ENCODE data around the gene SYCP2. TPM values are rescaled to one million over a fixed set of nuclear protein-coding genes. Genes with fewer than 3 reads are reported as not detected.

The SYCP2 gene
- total and polyA plus RNA-seq, 2 donors (not counting 1 experiment from before 2014, with no cell fraction given), result 0.77 to 1.2 TPM

GRCh38 chr20:59825944-59826759 is 107.3 kb downstream of the SYCP2 start:
- Histone ChIP-seq H3K27ac (ENCODE audit: insufficient read depth, low read length) (no peak overlapping the region), H4K20me1 (ENCODE audit: control insufficient read depth, extremely low read depth, insufficient read depth, low read length) (no peaks in the 10 kb centered on the region)
- no peak for TF ChIP-seq CTCF (conservative IDR thresholded peaks at IDR 0.05 in 1 of 2, IDR thresholded peaks at IDR 0.05 in 1 of 2; ENCODE audit: low read depth in 1 of 2, low read length in 2 of 2)
- TF ChIP-seq EZH2 (IDR thresholded peaks at IDR 0.05; ENCODE audit: low read length, missing control alignments), result no peak

GRCh38 chr20:59825563-59825920 is 107.9 kb downstream of the SYCP2 start:
- Histone ChIP-seq H3K4me2 (ENCODE audit: extremely low read depth, insufficient read depth, low read length) (no peak overlapping the region), H3K79me2 (ENCODE audit: control insufficient read depth, insufficient read depth, low read length) (no peaks in the 10 kb centered on the region), H3K27ac (ENCODE audit: insufficient read depth, low read length) (no peak overlapping the region), H3K4me3 (replicated peaks in 1 of 4; ENCODE audit: control extremely low read depth in 1 of 4, insufficient read depth in 1 of 4, low read depth in 3 of 4, low read length in 4 of 4) (no peak overlapping the region), H3K4me1 (ENCODE audit: control insufficient read depth, extremely low read depth, insufficient read depth, low read length) (no peaks in the 10 kb centered on the region), H3K9me3 (ENCODE audit: control insufficient read depth, insufficient read depth, low read depth, low read length) (no peaks in the 10 kb centered on the region), H4K20me1 (ENCODE audit: control insufficient read depth, extremely low read depth, insufficient read depth, low read length) (no peaks in the 10 kb centered on the region), H3K36me3 (ENCODE audit: control insufficient read depth, insufficient read depth, low read length) (no peaks in the 10 kb centered on the region), H2AFZ (ENCODE audit: low read length) (no peak overlapping the region), H3K9ac (ENCODE audit: insufficient read depth, low read length) (no peak overlapping the region), H3K27me3 (ENCODE audit: control insufficient read depth, insufficient read depth, low read length) (no peaks in the 10 kb centered on the region)
- no peak for TF ChIP-seq EZH2 (IDR thresholded peaks at IDR 0.05; ENCODE audit: low read length, missing control alignments)
- no peak for TF ChIP-seq CTCF (conservative IDR thresholded peaks at IDR 0.05 in 1 of 2, IDR thresholded peaks at IDR 0.05 in 1 of 2; ENCODE audit: low read depth in 1 of 2, low read length in 2 of 2)
- no peak for DNase-seq (ENCODE audit: low read depth in 2 of 2)

More at GRCh38 chr20:59825944-59826759, 107.3 kb downstream of the SYCP2 start:
- DNase-seq (ENCODE audit: low read depth in 2 of 2), result no peak
- Histone ChIP-seq H3K4me1 (ENCODE audit: control insufficient read depth, extremely low read depth, insufficient read depth, low read length) (no peaks in the 10 kb centered on the region), H2AFZ (ENCODE audit: low read length) (no peak overlapping the region), H3K9ac (ENCODE audit: insufficient read depth, low read length) (no peak overlapping the region), H3K27me3 (ENCODE audit: control insufficient read depth, insufficient read depth, low read length) (no peaks in the 10 kb centered on the region), H3K4me2 (ENCODE audit: extremely low read depth, insufficient read depth, low read length) (no peak overlapping the region), H3K79me2 (ENCODE audit: control insufficient read depth, insufficient read depth, low read length) (no peaks in the 10 kb centered on the region), H3K36me3 (ENCODE audit: control insufficient read depth, insufficient read depth, low read length) (no peaks in the 10 kb centered on the region), H3K4me3 (replicated peaks in 1 of 4; ENCODE audit: control extremely low read depth in 1 of 4, insufficient read depth in 1 of 4, low read depth in 3 of 4, low read length in 4 of 4) (no peak overlapping the region), H3K9me3 (ENCODE audit: control insufficient read depth, insufficient read depth, low read depth, low read length) (no peaks in the 10 kb centered on the region)

- no peaks in the 10 kb centered on the region for H3K4me1 ChIP-seq (ENCODE audit: control insufficient read depth, extremely low read depth, insufficient read depth, low read length)
- H3K36me3 ChIP-seq (ENCODE audit: control insufficient read depth, insufficient read depth, low read length), result no peaks in the 10 kb centered on the region
- no peaks in the 10 kb centered on the region for H3K27me3 ChIP-seq (ENCODE audit: control insufficient read depth, insufficient read depth, low read length)
- no peaks in the 10 kb centered on the region for H3K9me3 ChIP-seq (ENCODE audit: control insufficient read depth, insufficient read depth, low read depth, low read length)
- no peak overlapping the region for H3K4me3 ChIP-seq (replicated peaks in 1 of 4; ENCODE audit: control extremely low read depth in 1 of 4, insufficient read depth in 1 of 4, low read depth in 3 of 4, low read length in 4 of 4)
- no peak overlapping the region for H2AFZ ChIP-seq (ENCODE audit: low read length)
- H3K79me2 ChIP-seq (ENCODE audit: control insufficient read depth, insufficient read depth, low read length), result no peaks in the 10 kb centered on the region
- no peak overlapping the region for H3K4me2 ChIP-seq (ENCODE audit: extremely low read depth, insufficient read depth, low read length)
- TF ChIP-seq CTCF (conservative IDR thresholded peaks at IDR 0.05 in 1 of 2, IDR thresholded peaks at IDR 0.05 in 1 of 2; ENCODE audit: low read depth in 1 of 2, low read length in 2 of 2) (no peak), EZH2 (IDR thresholded peaks at IDR 0.05; ENCODE audit: low read length, missing control alignments) (no peak)
- H3K9ac ChIP-seq (ENCODE audit: insufficient read depth, low read length), result no peak overlapping the region
- DNase-seq (ENCODE audit: low read depth in 2 of 2), result no peak
- no peak overlapping the region for H3K27ac ChIP-seq (ENCODE audit: insufficient read depth, low read length)
- H4K20me1 ChIP-seq (ENCODE audit: control insufficient read depth, extremely low read depth, insufficient read depth, low read length), result no peaks in the 10 kb centered on the region
Observed at GRCh38 chr20:59824711-59825562, 108.5 kb downstream of the SYCP2 start.

Data from fibroblast of lung (primary cell).